Mesenteric fat pad (tissue), 1 donor: ENCODE data around the gene TXNRD2. TPM values are rescaled to one million over a fixed set of nuclear protein-coding genes. Genes with fewer than 3 reads are reported as not detected.

Source experiments
- DNase-seq: peaks from one replicate; pipeline ENCODE4 v3.0.0-alpha.2; 2020; ENCODE audit warnings: low spot score
- microRNA-seq: library from miRNA; unstranded; fragments of <30 nt; microRNA quantifications from one replicate; pipeline ENCODE4 v1.2.0, GENCODE V29; 2020; ENCODE audit warnings: borderline number of aligned reads
- total RNA-seq: library from RNA; stranded (reverse); fragmentation: NEBNext Ultra II Directional; extraction: Animal tissue kit (Norgen Biotek cat#: 25700); gene quantifications from one replicate; pipeline ENCODE4 v1.2.1, GENCODE V29; 2021
- donor health status: DM: yes; HTN: yes; CAD: no.

Gene TXNRD2
- total RNA-seq, 1 donor from 2014 or later: 20.2 TPM

GRCh38 chr22:19828035-19828401 lies 113.6 kb downstream of the TXNRD2 start:
- DNase-seq: no peak

DNA sequence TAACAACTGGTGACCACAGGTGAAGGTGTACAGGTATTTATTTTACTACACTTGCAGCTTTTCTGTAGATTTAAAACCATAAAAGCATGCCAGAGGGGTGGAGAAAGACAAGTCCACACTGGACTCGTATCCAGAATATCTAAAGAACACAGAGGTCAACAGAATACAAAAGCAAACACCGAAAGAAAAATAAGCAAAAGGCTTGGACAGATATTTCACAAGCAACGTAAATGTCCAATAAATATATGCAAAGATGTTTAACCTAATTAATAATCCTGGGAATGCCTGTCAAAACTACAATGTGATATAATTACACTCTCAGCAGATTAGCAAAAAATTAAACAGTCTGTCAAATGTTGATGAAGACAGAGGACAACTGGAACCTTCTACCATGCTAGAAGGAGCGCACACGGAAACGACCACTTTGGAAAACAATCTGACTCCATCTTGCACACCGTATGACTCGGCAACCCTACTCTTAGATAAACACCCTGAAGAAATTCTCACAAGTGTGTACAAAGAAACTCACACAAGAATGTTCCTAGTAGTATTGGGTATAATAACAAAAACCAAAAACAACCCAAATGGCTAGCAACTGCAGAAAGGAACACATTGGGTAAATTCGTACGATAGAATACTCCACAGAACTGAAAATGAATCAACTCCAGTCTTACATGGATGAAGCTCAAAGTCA lies 114.1 kb downstream of the TXNRD2 start:
- no peak for DNase-seq

DNA sequence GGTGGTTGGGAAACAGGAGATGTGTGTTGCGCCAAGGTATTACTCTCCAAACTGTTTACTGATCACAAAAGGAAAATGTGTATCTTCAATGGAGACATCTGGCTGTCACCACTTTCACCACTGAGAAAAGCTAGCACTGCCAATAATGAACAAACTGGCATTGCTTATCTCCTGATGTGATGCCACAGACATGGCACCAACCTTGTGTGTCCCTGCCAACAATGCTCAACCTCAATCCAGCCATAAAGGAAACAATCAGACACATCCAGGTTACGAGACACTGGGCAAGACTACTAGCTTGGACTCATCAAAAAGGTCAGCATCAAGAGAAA lies 115.0 kb downstream of the TXNRD2 start:
- no peak for DNase-seq

GRCh38 chr22:19825904-19826618 lies 115.6 kb downstream of the TXNRD2 start:
- no peak for DNase-seq

Small RNAs within 50 kb of the gene (microRNA-seq; reads per million reads assigned to microRNA genes)
- gene MIR4761: not detected

Other genes with a start within 250 kb of the TXNRD2 start
- gene SEPTIN5, start 227.3 kb downstream of the TXNRD2 start, total RNA-seq: 7.0 TPM
- gene GP1BB, start 218.3 kb downstream of the TXNRD2 start, total RNA-seq: 1.8 TPM
- 3.0 TPM for gene TBX1, start 181.0 kb downstream of the TXNRD2 start, total RNA-seq
- 4.2 TPM for gene GNB1L, start 86.9 kb downstream of the TXNRD2 start, total RNA-seq
- 8.4 TPM for gene RTL10, start 86.9 kb downstream of the TXNRD2 start, total RNA-seq
- 144 TPM for gene COMT, start within 50 bp of the TXNRD2 start, total RNA-seq
- 5.3 TPM for gene ARVCF, start 75.0 kb upstream of the TXNRD2 start, total RNA-seq
- 34.8 TPM for gene TANGO2, start 79.3 kb upstream of the TXNRD2 start, total RNA-seq
- 29.7 TPM for gene DGCR8, start 138.4 kb upstream of the TXNRD2 start, total RNA-seq
- gene RANBP1, start 174.3 kb upstream of the TXNRD2 start, total RNA-seq: 75.9 TPM
- 49.2 TPM for gene TRMT2A, start 175.4 kb upstream of the TXNRD2 start, total RNA-seq
- gene ZDHHC8, start 190.0 kb upstream of the TXNRD2 start, total RNA-seq: 77.8 TPM
- gene CCDC188, start 209.2 kb upstream of the TXNRD2 start, total RNA-seq: 1.00 TPM